Neural progenitor cell (in vitro differentiated cells): ENCODE results near the gene ZNF292.

ENCODE experiments used
- EZH2 ChIP-seq: fragments of 200-600 bp; sonication (generic); IDR thresholded peaks from 2 replicates; pipeline ENCODE4 v1.6.1; 2017; ENCODE audit warnings: antibody characterized with exemption, mild to moderate bottlenecking, moderate library complexity
- EZH2phosphoT487 ChIP-seq: fragments of 200-600 bp; sonication (generic); IDR thresholded peaks from 2 replicates; pipeline ENCODE4 v1.6.1; 2017; ENCODE audit warnings: antibody characterized with exemption
- TF ChIP-seq, protein P1 (sequence below): fragments of 200-600 bp; sonication (generic); IDR thresholded peaks from 2 replicates; pipeline ENCODE4 v1.5.1; 2017; ENCODE audit warnings: antibody characterized with exemption, mild to moderate bottlenecking

DNA sequence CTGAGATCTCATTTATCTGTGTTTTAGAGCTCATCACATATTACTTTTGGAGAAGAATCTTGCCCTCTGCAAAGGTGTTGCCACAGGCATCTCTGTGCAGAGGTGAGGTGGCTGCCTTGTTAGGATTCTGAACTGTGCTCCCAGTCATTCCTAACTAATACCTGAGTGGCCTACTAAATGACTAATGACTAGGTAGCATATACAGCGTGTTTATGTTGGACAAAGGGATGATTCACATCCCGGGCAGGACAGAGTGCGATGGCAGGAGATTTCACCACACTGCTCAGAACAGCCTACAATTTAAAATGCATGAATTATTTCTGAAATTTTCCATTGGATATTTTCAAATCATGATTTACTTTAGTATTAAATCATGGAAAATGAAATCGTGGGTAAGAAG, 37.3 kb upstream of the ZNF292 start:
- TF ChIP-seq EZH2 (no peak), EZH2phosphoT487 (no peak)
- TF ChIP-seq, protein P1, sequence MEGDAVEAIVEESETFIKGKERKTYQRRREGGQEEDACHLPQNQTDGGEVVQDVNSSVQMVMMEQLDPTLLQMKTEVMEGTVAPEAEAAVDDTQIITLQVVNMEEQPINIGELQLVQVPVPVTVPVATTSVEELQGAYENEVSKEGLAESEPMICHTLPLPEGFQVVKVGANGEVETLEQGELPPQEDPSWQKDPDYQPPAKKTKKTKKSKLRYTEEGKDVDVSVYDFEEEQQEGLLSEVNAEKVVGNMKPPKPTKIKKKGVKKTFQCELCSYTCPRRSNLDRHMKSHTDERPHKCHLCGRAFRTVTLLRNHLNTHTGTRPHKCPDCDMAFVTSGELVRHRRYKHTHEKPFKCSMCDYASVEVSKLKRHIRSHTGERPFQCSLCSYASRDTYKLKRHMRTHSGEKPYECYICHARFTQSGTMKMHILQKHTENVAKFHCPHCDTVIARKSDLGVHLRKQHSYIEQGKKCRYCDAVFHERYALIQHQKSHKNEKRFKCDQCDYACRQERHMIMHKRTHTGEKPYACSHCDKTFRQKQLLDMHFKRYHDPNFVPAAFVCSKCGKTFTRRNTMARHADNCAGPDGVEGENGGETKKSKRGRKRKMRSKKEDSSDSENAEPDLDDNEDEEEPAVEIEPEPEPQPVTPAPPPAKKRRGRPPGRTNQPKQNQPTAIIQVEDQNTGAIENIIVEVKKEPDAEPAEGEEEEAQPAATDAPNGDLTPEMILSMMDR, result no peak
